GM21619 (cell line): ENCODE results near the gene C14orf119.

Experiments used
- ATAC-seq: cut with Tn5 transposase; IDR thresholded peaks from one replicate; pipeline ENCODE4 v1.9.1; 2021; ENCODE audit not compliant: unreplicated experiment

Gene C14orf119

GRCh38 chr14:23124337-23124954 lies 29.1 kb downstream of the C14orf119 start:
- no peak for ATAC-seq

- no peak for ATAC-seq
Measured at GRCh38 chr14:23125011-23125410, 29.7 kb downstream of the C14orf119 start.

GRCh38 chr14:23125933-23126524 lies 30.7 kb downstream of the C14orf119 start:
- ATAC-seq, result no peak

GRCh38 chr14:23126548-23127278 lies 31.4 kb downstream of the C14orf119 start:
- ATAC-seq, result no peak

GRCh38 chr14:23127861-23128260 lies 32.6 kb downstream of the C14orf119 start:
- ATAC-seq, result no peak

- no peak for ATAC-seq
Measured at GRCh38 chr14:23128969-23129758, 33.9 kb downstream of the C14orf119 start.

GRCh38 chr14:23129759-23130316 lies 34.5 kb downstream of the C14orf119 start:
- ATAC-seq, result no peak

GRCh38 chr14:23130871-23131270 lies 35.6 kb downstream of the C14orf119 start:
- ATAC-seq, result no peak

- no peak for ATAC-seq
Measured at GRCh38 chr14:23131482-23131881, 36.2 kb downstream of the C14orf119 start.

- no peak for ATAC-seq
Measured at GRCh38 chr14:23132970-23133369, 37.7 kb downstream of the C14orf119 start.

- ATAC-seq, result no peak
Measured at GRCh38 chr14:23136566-23137133, 41.3 kb downstream of the C14orf119 start.

GRCh38 chr14:23137192-23137812 lies 42.0 kb downstream of the C14orf119 start:
- no peak for ATAC-seq

- ATAC-seq, result no peak
Measured at GRCh38 chr14:23137813-23138535, 42.7 kb downstream of the C14orf119 start.

- no peak for ATAC-seq
Measured at GRCh38 chr14:23139874-23140273, 44.6 kb downstream of the C14orf119 start.

GRCh38 chr14:23140371-23140770 lies 45.1 kb downstream of the C14orf119 start:
- ATAC-seq, result no peak

- no peak for ATAC-seq
Measured at GRCh38 chr14:23141706-23142444, 46.6 kb downstream of the C14orf119 start.

GRCh38 chr14:23142826-23143225 lies 47.5 kb downstream of the C14orf119 start:
- ATAC-seq, result no peak

GRCh38 chr14:23143911-23144310 lies 48.6 kb downstream of the C14orf119 start:
- no peak for ATAC-seq

- no peak for ATAC-seq
Measured at GRCh38 chr14:23145794-23146350, 50.6 kb downstream of the C14orf119 start.
